HAP-1 (cell line): ENCODE results near the gene C1orf167.

ENCODE experiments used
- DNase-seq, 2 experiments: peaks; one replicate each; pipeline ENCODE4 v3.0.0-alpha.2; 2016 to 2020; ENCODE audit warnings: low spot score in 2 of 2
- H3K27me3 ChIP-seq: fragments of 250-450 bp; sonication (Bioruptor Pico); 2 replicates; pipeline ENCODE4 v1.5.1; 2020; ENCODE audit warnings: low read depth, mild to moderate bottlenecking, moderate library complexity
- H3K36me3 ChIP-seq: fragments of 250-450 bp; sonication (Bioruptor Pico); replicated peaks from 2 replicates; pipeline ENCODE4 v1.5.1; 2020; ENCODE audit warnings: mild to moderate bottlenecking
- H3K4me1 ChIP-seq: fragments of 250-450 bp; sonication (Bioruptor Pico); 2 replicates; pipeline ENCODE4 v1.5.1; 2020; ENCODE audit warnings: mild to moderate bottlenecking
- H3K4me3 ChIP-seq: fragments of 250-450 bp; sonication (Bioruptor Pico); 2 replicates; pipeline ENCODE4 v1.5.1; 2020; ENCODE audit warnings: mild to moderate bottlenecking, moderate library complexity
- H3K9me3 ChIP-seq: fragments of 250-450 bp; sonication (Bioruptor Pico); 2 replicates; pipeline ENCODE4 v1.5.1; 2020; ENCODE audit warnings: mild to moderate bottlenecking, moderate library complexity
- in situ Hi-C: fragments of 300-500 bp; cut with MboI; formaldehyde crosslinking; loops from 3 replicates; pipeline ENCODE4 v1.14.3; 2020; ENCODE audit warnings: low sequenced_read_pairs, inconsistent platforms, mixed read lengths

Gene C1orf167

GRCh38 chr1:11728126-11728806 is 33.7 kb upstream of the C1orf167 start:
- Histone ChIP-seq H3K4me1 (no peaks in the 10 kb centered on the region), H3K9me3 (no peaks in the 10 kb centered on the region), H3K36me3 (no peaks in the 10 kb centered on the region), H3K4me3 (no peak overlapping the region), H3K27me3 (no peaks in the 10 kb centered on the region)
- no peak for DNase-seq
- in situ Hi-C loops = no loop called here

GRCh38 chr1:11729155-11729497 is 32.9 kb upstream of the C1orf167 start:
- in situ Hi-C loops = no loop called here

GRCh38 chr1:11729498-11730428 is 32.2 kb upstream of the C1orf167 start:
- Histone ChIP-seq H3K36me3 (no peaks in the 10 kb centered on the region), H3K4me3 (no peak overlapping the region), H3K27me3 (no peaks in the 10 kb centered on the region), H3K4me1 (no peaks in the 10 kb centered on the region), H3K9me3 (no peaks in the 10 kb centered on the region)
- in situ Hi-C loops = no loop called here
- DNase-seq = no peak

More at GRCh38 chr1:11729155-11729497, 32.9 kb upstream of the C1orf167 start:
- no peaks in the 10 kb centered on the region for H3K9me3 ChIP-seq
- no peaks in the 10 kb centered on the region for H3K27me3 ChIP-seq
- no peaks in the 10 kb centered on the region for H3K4me1 ChIP-seq
- H3K36me3 ChIP-seq = no peaks in the 10 kb centered on the region
- no peak for DNase-seq
- no peak overlapping the region for H3K4me3 ChIP-seq

GRCh38 chr1:11730429-11730891 is 31.5 kb upstream of the C1orf167 start:
- DNase-seq = no peak
- Histone ChIP-seq H3K4me3 (no peak overlapping the region), H3K9me3 (no peaks in the 10 kb centered on the region), H3K4me1 (peaks cover under 1% of the 10 kb centered on the region; the same call in 1 of the 2 replicates), H3K27me3 (no peaks in the 10 kb centered on the region), H3K36me3 (no peaks in the 10 kb centered on the region)
- in situ Hi-C loops = no loop called here

GRCh38 chr1:11731691-11732283 is 30.2 kb upstream of the C1orf167 start:
- H3K27me3 ChIP-seq = no peaks in the 10 kb centered on the region
- H3K9me3 ChIP-seq = no peaks in the 10 kb centered on the region
- peaks cover 5% of the 10 kb centered on the region for H3K4me1 ChIP-seq
- no peaks in the 10 kb centered on the region for H3K36me3 ChIP-seq
- DNase-seq = no peak
- in situ Hi-C loops = no loop called here
- H3K4me3 ChIP-seq = no peak overlapping the region

DNA sequence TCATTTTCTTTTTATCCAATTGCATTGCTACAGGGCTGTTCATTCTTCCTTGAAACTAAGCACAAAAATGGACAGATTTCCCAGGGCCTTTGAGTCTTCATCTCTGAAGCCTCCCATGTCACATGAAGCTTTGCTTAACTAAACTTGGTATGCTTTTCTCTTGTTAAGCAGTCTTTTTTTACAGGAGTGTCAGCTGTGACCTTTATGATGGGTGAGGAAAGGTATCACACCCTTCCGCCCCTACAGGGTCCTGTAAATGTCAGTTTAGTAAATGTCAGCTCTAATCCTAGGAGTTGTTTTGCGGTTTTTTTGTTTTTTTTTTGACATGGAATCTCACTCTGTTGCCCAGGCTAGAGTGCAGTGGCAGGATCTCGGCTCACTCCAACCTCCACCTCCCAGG is 28.7 kb upstream of the C1orf167 start:
- Histone ChIP-seq H3K9me3 (no peaks in the 10 kb centered on the region), H3K36me3 (no peaks in the 10 kb centered on the region), H3K4me3 (no peak overlapping the region), H3K4me1 (peaks cover 12% of the 10 kb centered on the region), H3K27me3 (no peaks in the 10 kb centered on the region)
- in situ Hi-C loops = no loop called here
- no peak for DNase-seq

DNA sequence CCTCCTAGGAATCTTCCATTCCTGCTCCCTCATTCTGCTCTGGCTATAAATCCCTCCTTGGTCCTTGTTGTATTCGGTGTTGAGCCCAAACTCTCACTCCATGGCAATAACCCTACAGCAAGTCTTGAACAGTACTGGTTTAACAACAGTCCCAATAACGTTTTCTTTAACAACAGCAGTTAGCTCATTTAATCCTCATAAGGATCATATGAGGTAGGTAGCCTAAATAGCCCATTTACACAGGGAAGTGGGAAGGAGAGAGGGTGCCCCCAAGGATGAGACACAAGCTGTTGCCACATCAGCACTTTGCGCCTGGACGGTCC is 26.5 kb upstream of the C1orf167 start:
- H3K4me3 ChIP-seq = peak overlapping the region; percentile 95
- no peaks in the 10 kb centered on the region for H3K27me3 ChIP-seq
- H3K4me1 ChIP-seq = peaks cover 12% of the 10 kb centered on the region
- H3K9me3 ChIP-seq = no peaks in the 10 kb centered on the region
- H3K36me3 ChIP-seq = no peaks in the 10 kb centered on the region
- in situ Hi-C loops = no loop called here
- no peak for DNase-seq

DNA sequence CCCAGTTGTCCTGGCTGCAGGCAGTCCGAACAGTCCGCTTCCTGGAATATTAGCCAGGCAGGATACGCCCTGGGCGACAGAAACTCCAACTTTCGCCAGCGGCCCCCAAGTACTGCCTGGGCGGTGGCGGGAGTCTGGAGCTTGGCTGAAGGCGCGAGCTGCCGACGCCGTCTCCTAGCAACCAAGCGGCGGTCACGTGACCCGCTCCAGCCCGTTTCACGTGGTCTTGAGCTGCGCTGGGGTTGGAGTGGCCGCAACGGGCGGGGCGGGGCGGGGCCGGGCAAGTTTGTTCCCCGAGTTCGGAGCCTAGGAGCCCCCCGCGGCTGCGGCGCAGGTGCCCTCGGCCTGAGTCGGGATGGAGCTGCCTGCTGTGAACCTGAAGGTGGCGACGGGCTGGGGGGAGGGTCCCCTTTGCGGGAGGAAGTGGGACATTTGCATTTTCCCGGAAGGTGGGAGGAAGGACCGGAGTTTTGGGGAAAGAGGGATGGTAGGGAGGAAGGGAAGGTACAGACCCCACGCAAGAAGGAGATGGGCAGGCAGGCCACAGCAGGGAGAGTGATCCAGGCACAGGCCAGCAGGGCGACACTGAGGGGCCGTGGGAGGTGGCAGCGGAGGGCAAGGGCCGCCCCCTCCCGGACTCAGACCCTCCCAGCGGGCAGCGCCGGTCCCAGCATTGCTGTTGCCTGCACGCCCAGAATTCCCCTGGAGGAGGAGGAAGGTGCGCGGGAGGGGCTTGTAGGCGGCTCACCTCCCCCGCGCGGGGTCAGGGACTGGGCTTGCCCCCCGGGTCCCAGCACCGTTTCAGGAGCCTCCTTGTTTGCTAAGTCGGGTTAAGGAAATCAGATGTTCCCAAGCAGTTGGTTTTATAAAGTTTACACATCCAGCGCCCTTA is 25.9 kb upstream of the C1orf167 start, which contains the start of gene AGTRAP:
AGTRAP (plus strand) TSS at position 283 of the 892 bp plus-strand sequence; CDS start at position 356, 73 bp downstream.
- DNase-seq = peak; percentile 88 to 96
- Histone ChIP-seq H3K4me1 (peaks cover 12% of the 10 kb centered on the region), H3K9me3 (no peaks in the 10 kb centered on the region), H3K4me3 (peak within 1 kb of the TSS; percentile 95), H3K36me3 (no peaks in the 10 kb centered on the region), H3K27me3 (no peaks in the 10 kb centered on the region)
- in situ Hi-C loops = no loop called here

- H3K9me3 ChIP-seq = no peaks in the 10 kb centered on the region
- H3K27me3 ChIP-seq = no peaks in the 10 kb centered on the region
- H3K36me3 ChIP-seq = no peaks in the 10 kb centered on the region
- in situ Hi-C loops = no loop called here
- peaks cover 12% of the 10 kb centered on the region for H3K4me1 ChIP-seq
- DNase-seq = peak; percentile 26 to 67
- peak overlapping the region; percentile 95 for H3K4me3 ChIP-seq
Measured at GRCh38 chr1:11736746-11737639, 25.0 kb upstream of the C1orf167 start.

- Histone ChIP-seq H3K9me3 (no peaks in the 10 kb centered on the region), H3K4me3 (no peak overlapping the region), H3K36me3 (no peaks in the 10 kb centered on the region), H3K4me1 (peaks cover 12% of the 10 kb centered on the region), H3K27me3 (no peaks in the 10 kb centered on the region)
- no peak for DNase-seq
- in situ Hi-C loops = no loop called here
Measured at GRCh38 chr1:11738096-11738495, 23.9 kb upstream of the C1orf167 start.

GRCh38 chr1:11738783-11739182 is 23.2 kb upstream of the C1orf167 start:
- H3K4me1 ChIP-seq = peaks cover 12% of the 10 kb centered on the region

DNA sequence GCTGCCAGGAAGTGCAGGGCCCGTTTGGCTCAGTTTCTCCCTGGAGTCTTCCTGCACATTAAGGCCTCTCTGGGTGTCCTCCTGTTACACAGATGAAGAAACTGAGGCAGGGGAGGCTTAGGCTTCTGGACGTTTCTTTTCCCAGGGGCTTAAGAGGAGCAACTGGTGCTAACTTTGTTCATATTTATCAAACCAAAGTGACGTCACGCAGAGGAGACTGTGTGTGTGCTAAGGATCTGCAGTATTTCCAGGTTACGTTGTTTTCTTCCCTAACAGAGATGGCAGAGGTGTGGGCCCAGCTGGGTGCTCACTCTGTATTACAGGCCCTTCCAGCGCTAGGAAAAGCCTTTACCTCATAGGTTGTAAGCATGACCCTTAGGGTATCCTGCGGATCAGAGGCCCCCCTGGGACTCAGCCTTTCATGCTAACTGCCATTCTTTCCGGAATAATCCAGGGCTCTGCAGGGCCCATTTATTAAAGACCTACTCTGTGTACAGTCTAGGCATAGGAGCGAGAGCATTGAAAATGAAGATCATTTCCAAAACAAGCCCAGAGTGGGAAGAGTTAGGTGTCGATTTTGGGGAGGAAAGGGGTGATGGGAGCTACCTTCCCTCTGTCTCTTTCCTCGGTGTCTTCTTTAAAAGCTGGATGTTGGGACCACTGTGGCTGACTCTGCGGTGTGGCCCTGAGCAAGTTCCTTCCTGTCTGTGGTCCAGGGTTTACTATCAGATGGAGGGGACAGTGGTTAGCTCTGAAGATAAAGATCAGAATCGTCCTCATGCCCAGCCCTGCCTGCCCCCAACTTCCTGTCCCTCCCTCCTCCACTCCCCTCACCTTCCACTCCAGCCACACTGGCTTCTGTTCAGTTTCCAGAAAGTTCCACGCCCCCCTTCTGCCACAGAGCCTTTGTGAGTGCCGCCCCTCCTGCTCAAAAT is 21.5 kb upstream of the C1orf167 start:
- Histone ChIP-seq H3K27me3 (no peaks in the 10 kb centered on the region), H3K4me1 (peaks cover 11% of the 10 kb centered on the region), H3K4me3 (no peak overlapping the region), H3K9me3 (no peaks in the 10 kb centered on the region), H3K36me3 (no peaks in the 10 kb centered on the region)
- DNase-seq = no peak
- in situ Hi-C loops = no loop called here

More at GRCh38 chr1:11738783-11739182, 23.2 kb upstream of the C1orf167 start:
- no peak for DNase-seq
- no peaks in the 10 kb centered on the region for H3K9me3 ChIP-seq
- no peak overlapping the region for H3K4me3 ChIP-seq
- no peaks in the 10 kb centered on the region for H3K36me3 ChIP-seq
- in situ Hi-C loops = no loop called here
- H3K27me3 ChIP-seq = no peaks in the 10 kb centered on the region
